Measurements from ENCODE around the gene ACACA. TPM values are rescaled to one million over a fixed set of nuclear protein-coding genes. Genes with fewer than 3 reads are reported as not detected.
A peak's percentile ranks its signal among the peaks of the same experiment; 100 is the strongest.

ACACA gene
- total and polyA plus RNA-seq, 2 experiments from 2014 or later, result 59.6 to 164 TPM

- no peaks in the 10 kb centered on the region for H4K20me1 ChIP-seq (replicated peaks; ENCODE audit: insufficient read depth)
- H3K27me3 ChIP-seq (ENCODE audit: insufficient read depth), result no peaks in the 10 kb centered on the region; the same call in 1 of the 2 replicates
- peak overlapping the region; percentile 52; the same call in 1 of the 3 replicates for H3K4me3 Mint-ChIP-seq
- H3K9me3 Mint-ChIP-seq, result peaks cover 14% of the 10 kb centered on the region; the same call in 2 of the 3 replicates
- H3K36me3 Mint-ChIP-seq (ENCODE audit: low read depth), result peaks cover 16% of the 10 kb centered on the region; the same call in 2 of the 3 replicates
- DNase-seq (ENCODE audit: low spot score) (peak; percentile 42), ATAC-seq (peak; percentile 17)
- H3K27me3 Mint-ChIP-seq (ENCODE audit: insufficient read depth, low read depth, poor library complexity), result peaks cover 10% of the 10 kb centered on the region
- no peaks in the 10 kb centered on the region for H3K36me3 ChIP-seq (ENCODE audit: insufficient read depth)
- H3K27ac Mint-ChIP-seq, result peak overlapping the region; percentile 94
- TF ChIP-seq ZNF331 (CRISPR knock-in tag; IDR thresholded peaks at IDR 0.05; ENCODE audit: low read depth), result no peak
- no peak for TF ChIP-seq JUNB (IDR thresholded peaks at IDR 0.05; ENCODE audit: unreplicated experiment)
- no peak for TF ChIP-seq CTCF (conservative IDR thresholded peaks at IDR 0.05; ENCODE audit: low read depth in 2 of 2)
- no peak for TF ChIP-seq REST (IDR thresholded peaks at IDR 0.05; ENCODE audit: unreplicated experiment)
- TF ChIP-seq ZNF114 (CRISPR knock-in tag; IDR thresholded peaks at IDR 0.05), result no peak
- TF ChIP-seq POLR2AphosphoS5 (IDR thresholded peaks at IDR 0.05; ENCODE audit: low read depth), result no peak
- no peak for TF ChIP-seq CREB1 (CRISPR knock-in tag; IDR thresholded peaks at IDR 0.05; ENCODE audit: low read depth)
- TF ChIP-seq ZNF462 (CRISPR knock-in tag; IDR thresholded peaks at IDR 0.05), result no peak
- TF ChIP-seq EZH2phosphoT487 (IDR thresholded peaks at IDR 0.05; ENCODE audit: unreplicated experiment), result no peak
- no peak for TF ChIP-seq NANOG (IDR thresholded peaks at IDR 0.05; ENCODE audit: borderline replicate concordance)
- no peak for TF ChIP-seq EZH2 (IDR thresholded peaks at IDR 0.05; ENCODE audit: low read depth, unreplicated experiment)
- no peak for TF ChIP-seq STAT1 (IDR thresholded peaks at IDR 0.05; ENCODE audit: unreplicated experiment)
- peaks cover 8% of the 10 kb centered on the region for H3F3A ChIP-seq (replicated peaks; ENCODE audit: low read depth)
- peaks cover 52% of the 10 kb centered on the region for H3K4me1 ChIP-seq (ENCODE audit: insufficient read depth)
- H3K4me2 ChIP-seq, result peak overlapping the region; percentile 68
- H3K9me2 ChIP-seq (ENCODE audit: insufficient read depth), result no peaks in the 10 kb centered on the region
- H3K4me3 ChIP-seq, result peak overlapping the region; percentile 30; the same call in 1 of the 2 replicates
- peak overlapping the region; percentile 56; the same call in 1 of the 2 replicates for H3K27ac ChIP-seq (ENCODE audit: low read depth)
- H2AFZ ChIP-seq, result peak overlapping the region; percentile 89; the same call in 1 of the 2 replicates
- H3K4me1 Mint-ChIP-seq, result peaks cover 53% of the 10 kb centered on the region
- no peaks in the 10 kb centered on the region for H3K79me2 ChIP-seq (replicated peaks; ENCODE audit: insufficient read depth)
These were observed 339.0 kb downstream of the ACACA start for GRCh38 chr17:37067555-37068111.

Measured in GM23338 (cell line).